Right renal pelvis (tissue), 4 donors: ENCODE measurements around the gene SOWAHC. TPM values are rescaled to one million over a fixed set of nuclear protein-coding genes. Genes with fewer than 3 reads are reported as not detected.
"Not testable (repeated sequence)": the region's sequence is repeated elsewhere in the genome, so short reads cannot be mapped to it uniquely, and the experiment has no call there.

Experiments
- DNase-seq, 4 donors: peaks; one replicate each; pipeline ENCODE4 v3.0.0-alpha.2; 2013; ENCODE audit warnings: low read depth in 4 of 4, low spot score in 3 of 4, missing footprints in 1 of 4
- polyA plus RNA-seq, 4 donors: library from polyadenylated mRNA; unstranded; fragments of 120-200 nt; gene quantifications; one replicate each; pipeline ENCODE4 v1.2.1, GENCODE V29; 2013; ENCODE audit not compliant: insufficient read length in 4 of 4

SOWAHC gene
- polyA plus RNA-seq, 4 donors: 18.7 to 22.1 (median 20.0) TPM

DNA sequence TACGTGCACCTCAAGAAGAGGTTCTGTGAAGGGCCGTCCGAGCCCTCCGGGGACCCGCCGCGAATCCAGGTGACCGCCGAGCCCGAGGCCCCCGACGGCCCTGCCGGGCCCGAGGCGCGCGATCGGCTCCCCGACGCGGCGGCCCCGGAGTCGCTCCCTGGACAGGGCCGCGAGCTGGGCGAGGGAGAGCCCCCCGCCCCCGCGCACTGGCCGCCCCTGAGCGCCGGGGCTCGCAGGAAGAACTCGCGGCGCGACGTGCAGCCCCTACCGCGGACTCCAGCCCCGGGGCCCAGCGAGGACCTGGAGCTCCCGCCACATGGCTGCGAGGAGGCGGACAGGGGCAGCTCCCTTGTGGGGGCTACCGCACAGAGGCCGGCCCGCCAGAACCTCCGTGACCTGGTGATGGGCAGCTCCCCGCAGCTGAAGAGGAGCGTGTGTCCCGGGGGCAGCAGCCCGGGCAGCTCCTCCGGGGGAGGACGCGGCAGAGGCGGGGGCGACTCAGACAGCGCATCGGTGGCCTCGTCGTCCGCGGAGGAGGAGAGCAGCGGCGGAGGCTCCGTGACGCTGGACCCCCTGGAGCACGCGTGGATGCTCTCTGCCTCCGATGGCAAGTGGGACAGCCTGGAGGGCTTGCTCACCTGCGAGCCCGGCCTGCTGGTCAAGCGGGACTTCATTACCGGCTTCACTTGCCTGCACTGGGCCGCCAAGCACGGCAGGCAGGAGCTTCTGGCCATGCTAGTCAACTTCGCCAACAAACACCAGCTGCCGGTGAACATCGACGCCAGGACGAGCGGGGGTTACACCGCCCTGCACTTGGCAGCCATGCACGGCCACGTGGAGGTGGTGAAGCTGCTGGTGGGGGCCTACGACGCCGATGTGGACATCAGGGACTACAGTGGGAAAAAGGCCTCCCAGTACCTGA lies 812 bp downstream of the SOWAHC start:
- DNase-seq: peak in 1 of 4 donors; percentile 23

- DNase-seq: no peak
These were observed 1.5 kb downstream of the SOWAHC start for GRCh38 chr2:109615637-109616144.

DNA sequence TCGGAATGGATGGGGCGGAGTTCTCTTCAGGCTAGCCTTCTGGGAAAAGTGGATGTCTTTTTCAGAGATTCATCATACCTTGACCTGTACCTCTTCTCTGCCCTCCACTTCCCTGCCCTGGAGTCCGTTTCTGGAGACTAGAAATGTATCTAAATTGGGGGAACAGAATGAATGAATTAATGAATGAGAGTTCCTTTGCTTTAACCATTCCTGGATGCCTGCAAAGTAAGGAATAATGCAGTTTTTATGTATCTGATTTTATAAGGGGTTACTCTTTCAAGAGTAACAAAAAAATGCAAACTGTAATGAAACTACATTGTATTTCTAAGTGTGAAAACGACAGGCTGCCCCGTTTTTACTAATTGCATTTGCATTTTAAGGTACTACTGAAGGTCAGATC lies 2.0 kb downstream of the SOWAHC start:
- DNase-seq: no peak

DNA sequence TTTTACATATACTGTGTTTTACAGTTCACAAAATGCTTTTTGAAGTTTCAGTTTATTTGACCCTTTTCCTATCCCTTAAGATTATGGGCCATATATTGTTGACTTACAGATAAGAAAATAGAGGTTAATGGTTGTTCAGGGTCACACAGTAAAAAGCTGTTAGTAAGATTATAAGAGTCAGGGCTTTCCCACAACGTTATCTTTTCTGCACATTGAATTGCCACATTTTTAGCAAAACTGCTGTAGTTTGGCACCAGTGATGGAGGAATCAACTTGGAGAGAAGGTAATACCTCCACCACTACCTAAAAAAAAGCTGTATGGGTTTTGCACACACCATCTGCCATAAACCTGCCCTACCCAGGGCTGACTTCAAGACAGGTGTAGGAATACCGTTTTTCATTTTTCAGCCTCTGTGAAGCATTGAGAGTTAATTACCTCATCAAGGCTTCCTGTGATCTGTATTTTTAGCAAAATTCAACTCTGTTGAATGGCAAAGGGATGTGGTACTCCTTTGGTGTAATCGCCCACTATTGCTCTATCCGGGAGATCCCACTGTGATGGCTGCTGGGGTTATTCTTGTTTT lies 5.0 kb downstream of the SOWAHC start:
- no peak for DNase-seq

- DNase-seq: no peak
These were observed 9.1 kb downstream of the SOWAHC start for GRCh38 chr2:109623297-109623696.

DNA sequence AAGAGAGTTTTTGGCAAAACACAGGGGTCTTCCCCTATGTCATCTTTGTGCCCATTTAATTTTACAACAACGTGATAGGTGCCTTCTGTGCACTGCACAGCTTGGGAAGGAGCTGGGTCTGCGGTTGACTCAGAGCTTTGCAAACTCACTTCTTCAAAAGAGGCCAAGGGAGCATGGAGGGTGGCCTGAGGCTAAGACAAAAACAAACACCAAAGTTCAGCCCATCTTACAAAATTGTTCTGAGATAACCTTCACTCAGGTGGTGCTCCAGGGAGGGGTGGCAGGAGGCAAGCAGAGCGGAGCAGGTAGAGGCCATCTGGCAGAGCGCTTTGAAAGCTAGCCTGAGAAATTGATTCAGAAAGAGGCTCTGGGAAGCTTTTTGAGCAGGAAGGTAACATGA lies 9.8 kb downstream of the SOWAHC start:
- no peak for DNase-seq

DNA sequence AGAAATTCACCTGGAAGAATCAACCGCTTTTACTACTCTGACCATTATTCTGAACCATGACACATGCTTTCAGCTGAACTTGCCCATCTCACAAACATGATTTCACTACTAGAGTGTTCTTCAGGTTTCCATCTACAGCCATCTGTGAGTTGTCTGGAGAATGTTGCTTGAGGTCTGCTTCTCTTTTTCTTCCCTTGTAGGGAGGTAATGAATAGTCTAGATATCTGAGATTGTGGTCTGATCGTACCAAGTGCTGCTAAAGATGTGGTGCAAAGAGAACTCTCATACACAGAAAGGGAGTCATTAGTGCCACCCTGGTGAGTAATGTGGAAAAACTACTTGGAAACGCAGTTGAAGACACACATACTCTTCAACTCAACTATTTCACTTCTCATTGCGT lies 10.2 kb downstream of the SOWAHC start:
- no peak for DNase-seq

DNA sequence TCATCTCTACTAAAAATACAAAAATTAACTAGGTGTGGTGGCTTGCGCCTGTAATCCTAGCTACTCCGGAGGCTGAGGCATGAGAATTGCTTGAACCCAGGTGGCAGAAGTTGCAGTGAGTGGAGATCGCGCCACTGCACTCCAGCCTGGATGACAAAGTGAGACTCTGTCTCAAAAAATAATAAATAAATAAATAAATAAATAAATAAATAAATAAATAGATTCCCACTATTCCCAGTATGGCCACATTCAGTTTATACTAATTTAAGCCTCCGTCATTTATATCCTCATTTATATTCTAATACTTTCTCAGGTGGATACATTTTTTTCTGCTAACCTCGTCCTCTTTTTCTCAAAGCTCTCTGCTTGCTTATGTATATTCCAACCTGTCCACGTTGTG lies 14.2 kb downstream of the SOWAHC start:
- not testable (repeated sequence) for DNase-seq

DNA sequence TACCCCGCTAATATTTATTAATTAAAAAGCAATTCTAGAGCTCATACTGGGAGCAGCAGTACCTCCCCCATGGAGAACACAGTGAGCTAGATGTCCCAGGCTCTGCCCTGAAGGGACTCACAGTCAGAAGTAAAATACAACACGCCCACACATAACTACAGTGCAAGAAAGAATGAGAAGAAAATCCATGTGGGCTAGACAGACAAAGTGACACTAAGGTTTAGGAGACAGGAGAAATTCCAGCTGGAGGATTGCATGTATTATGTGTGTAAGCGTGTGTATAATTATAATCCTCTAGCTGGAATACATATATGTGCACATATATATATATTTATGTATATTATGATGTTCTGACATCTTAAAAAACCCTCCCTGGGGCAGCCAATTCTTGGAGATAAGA lies 15.7 kb downstream of the SOWAHC start:
- DNase-seq: no peak

GRCh38 chr2:109630441-109631430 lies 16.6 kb downstream of the SOWAHC start:
- DNase-seq: no peak

DNA sequence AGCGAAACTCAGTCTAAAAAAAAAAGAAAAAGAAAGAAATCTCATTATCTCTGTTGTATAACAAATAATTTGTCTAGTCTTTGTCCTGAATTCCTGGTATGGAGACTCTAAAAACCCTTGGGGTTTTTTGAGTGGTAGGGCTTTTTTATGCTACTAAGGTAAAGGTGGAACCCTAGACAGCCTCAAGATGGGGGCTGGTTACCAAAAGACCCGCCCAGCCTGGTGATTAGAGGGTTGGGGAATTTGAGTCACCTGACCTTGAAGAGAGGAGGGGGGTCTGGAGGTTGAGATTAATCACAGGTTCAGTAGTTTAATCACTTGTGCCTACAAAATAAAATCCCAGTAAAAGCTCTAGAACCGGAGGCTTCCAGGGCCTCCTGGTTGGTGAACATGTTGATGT lies 17.6 kb downstream of the SOWAHC start:
- no peak for DNase-seq

DNA sequence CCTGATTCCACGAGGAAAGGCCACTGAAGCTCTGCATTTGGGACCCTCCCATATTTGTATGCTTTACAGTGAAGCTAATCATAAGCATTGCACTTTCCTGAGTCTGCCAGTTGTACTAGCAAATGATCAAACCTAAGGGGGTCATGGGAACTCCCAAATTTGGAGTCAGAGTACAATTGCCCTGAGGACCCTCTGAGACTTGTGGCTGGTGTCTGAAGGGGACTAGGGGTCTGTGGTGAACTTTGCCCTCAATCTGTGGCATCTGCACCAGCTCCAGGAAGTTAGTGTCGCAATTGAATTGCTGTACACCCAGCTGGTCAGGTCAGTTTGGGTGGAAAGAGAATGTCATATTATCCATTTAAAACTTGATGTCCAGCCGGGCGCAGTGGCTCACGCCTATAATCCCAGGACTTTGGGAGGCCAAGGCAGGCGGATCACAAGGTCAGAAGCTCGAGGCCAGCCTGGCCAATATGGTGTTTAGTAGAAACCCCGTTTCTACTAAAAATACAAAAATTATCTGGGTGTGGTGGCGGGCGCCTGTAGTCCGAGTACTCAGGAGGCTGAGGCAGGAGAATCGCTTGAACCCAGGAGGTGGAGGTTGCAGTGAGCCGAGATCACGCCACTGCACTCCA lies 18.1 kb downstream of the SOWAHC start:
- DNase-seq: no peak

- DNase-seq: no peak
These were observed 19.3 kb downstream of the SOWAHC start for GRCh38 chr2:109633284-109633961.

GRCh38 chr2:109635426-109636304 lies 21.5 kb downstream of the SOWAHC start:
- no peak for DNase-seq

GRCh38 chr2:109636317-109636716 lies 22.2 kb downstream of the SOWAHC start:
- DNase-seq: no peak

GRCh38 chr2:109637749-109638570 lies 23.8 kb downstream of the SOWAHC start:
- DNase-seq: no peak

DNA sequence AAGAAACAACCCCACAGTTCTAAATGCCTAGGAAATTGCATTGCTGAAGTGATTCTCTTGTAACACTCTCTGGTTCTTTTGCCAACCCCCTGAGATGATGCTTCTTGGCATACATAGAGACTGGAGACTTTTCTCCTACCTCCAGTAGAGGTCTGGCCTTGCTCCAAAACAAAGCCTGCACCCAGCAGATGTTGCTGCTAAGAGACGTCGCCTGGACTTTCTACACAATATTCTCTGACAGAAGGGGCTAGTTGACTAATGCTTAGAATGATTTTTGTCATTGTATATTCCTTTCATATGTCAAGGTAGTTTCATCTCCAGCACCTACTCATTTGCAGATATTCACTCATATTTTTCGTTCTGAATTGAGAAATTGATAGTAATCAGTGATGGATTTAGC lies 24.6 kb downstream of the SOWAHC start:
- DNase-seq: no peak

DNA sequence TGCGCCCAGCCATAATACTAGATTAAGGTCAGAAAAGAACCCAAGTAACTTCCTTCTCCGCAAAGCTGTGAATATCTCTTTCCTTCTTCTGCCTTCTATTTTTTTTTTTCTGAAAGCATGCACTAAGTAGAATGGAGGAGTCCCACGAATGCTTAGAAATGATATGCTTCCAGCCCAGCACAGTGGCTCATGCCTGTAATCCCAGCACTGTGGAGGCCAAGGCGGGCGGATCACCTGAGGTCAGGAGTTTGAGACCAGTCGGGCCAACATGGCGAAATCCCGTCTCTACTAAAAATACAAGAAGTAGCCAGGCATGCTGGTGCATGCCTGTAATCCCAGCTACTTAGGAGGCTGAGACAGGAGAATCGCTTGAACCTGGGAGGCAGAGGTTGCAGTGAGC lies 25.8 kb downstream of the SOWAHC start:
- not testable (repeated sequence) for DNase-seq
